SK-N-SH treated with all-trans-retinoic acid at 6 μM for 48 hours (cell line): ENCODE data around the gene RBMS3.

Experiments
- ATAC-seq: fragments of 200-7000 bp; cut with Tn5 transposase; 3 replicates; pipeline ENCODE4 v1.9.1; 2020; ENCODE audit warnings: mild to moderate bottlenecking, moderate library complexity
- ARNTL ChIP-seq: fragments of 450-650 bp; formaldehyde crosslinking; IDR thresholded peaks from 2 replicates; pipeline ENCODE4 v1.5.0; 2020; ENCODE audit warnings: low read depth, mild to moderate bottlenecking, moderate library complexity, borderline replicate concordance
- BACH2 ChIP-seq: fragments of 250-450 bp; sonication (Bioruptor Pico); IDR thresholded peaks from 2 replicates; pipeline ENCODE4 v1.9.0; 2021; ENCODE audit warnings: mild to moderate bottlenecking, borderline replicate concordance
- CREB5 ChIP-seq: fragments of 250-450 bp; sonication (Bioruptor Pico); IDR thresholded peaks from 2 replicates; pipeline ENCODE4 v1.5.1; 2020; ENCODE audit warnings: low read depth, mild to moderate bottlenecking, moderate library complexity
- CSDC2 ChIP-seq: fragments of 250-450 bp; sonication (Bioruptor Pico); IDR thresholded peaks from 2 replicates; pipeline ENCODE4 v1.5.0; 2020; ENCODE audit warnings: mild to moderate bottlenecking, moderate library complexity
- CSRNP3 ChIP-seq: fragments of 250-450 bp; sonication (Bioruptor Pico); IDR thresholded peaks from 2 replicates; pipeline ENCODE4 v1.5.1; 2021; ENCODE audit warnings: mild to moderate bottlenecking, moderate library complexity
- ESRRG ChIP-seq: fragments of 250-450 bp; sonication (Bioruptor Pico); IDR thresholded peaks from 2 replicates; pipeline ENCODE4 v1.6.1; 2021; ENCODE audit warnings: mild to moderate bottlenecking
- GLIS3 ChIP-seq: fragments of 250-450 bp; sonication (Bioruptor Pico); IDR thresholded peaks from 2 replicates; pipeline ENCODE4 v1.5.0; 2020; ENCODE audit warnings: mild to moderate bottlenecking, moderate library complexity
- ISL1 ChIP-seq: fragments of 250-450 bp; sonication (Bioruptor Pico); IDR thresholded peaks from 2 replicates; pipeline ENCODE4 v2.1.2; 2022; ENCODE audit warnings: mild to moderate bottlenecking, moderate library complexity
- OSR1 ChIP-seq: fragments of 250-450 bp; sonication (Bioruptor Pico); IDR thresholded peaks from 2 replicates; pipeline ENCODE4 v1.8.0; 2022; ENCODE audit warnings: moderate library complexity, mild to moderate bottlenecking, inconsistent platforms
- PATZ1 ChIP-seq: fragments of 250-450 bp; sonication (Bioruptor Pico); IDR thresholded peaks from 2 replicates; pipeline ENCODE4 v1.8.0; 2020; ENCODE audit warnings: mild to moderate bottlenecking, moderate library complexity, borderline replicate concordance
- POU6F1 ChIP-seq: fragments of 250-450 bp; sonication (Bioruptor Pico); IDR thresholded peaks from 2 replicates; pipeline ENCODE4 v1.8.0; 2021; ENCODE audit warnings: low read depth, mild to moderate bottlenecking, moderate library complexity, borderline replicate concordance
- PPARA ChIP-seq: fragments of 250-450 bp; sonication (Bioruptor Pico); IDR thresholded peaks from 2 replicates; pipeline ENCODE4 v1.5.0; 2020; ENCODE audit warnings: mild to moderate bottlenecking, borderline replicate concordance
- RARB ChIP-seq: fragments of 250-450 bp; sonication (Bioruptor Pico); IDR thresholded peaks from 2 replicates; pipeline ENCODE4 v1.8.0; 2021; ENCODE audit warnings: mild to moderate bottlenecking, moderate library complexity
- SNAI2 ChIP-seq: fragments of 250-450 bp; sonication (Bioruptor Pico); IDR thresholded peaks from 2 replicates; pipeline ENCODE4 v1.5.0; 2020; ENCODE audit warnings: mild to moderate bottlenecking, moderate library complexity
- TCF4 ChIP-seq: fragments of 250-450 bp; sonication (Bioruptor Pico); IDR thresholded peaks from 2 replicates; pipeline ENCODE4 v1.8.0; 2021; ENCODE audit warnings: mild to moderate bottlenecking, moderate library complexity, borderline replicate concordance
- TOX ChIP-seq: fragments of 250-450 bp; sonication (Bioruptor Pico); IDR thresholded peaks from 2 replicates; pipeline ENCODE4 v1.8.0; 2021; ENCODE audit warnings: mild to moderate bottlenecking, moderate library complexity, borderline replicate concordance
- TSHZ2 ChIP-seq: fragments of 250-450 bp; sonication (Bioruptor Pico); IDR thresholded peaks from 2 replicates; pipeline ENCODE4 v1.5.0; 2020; ENCODE audit warnings: mild to moderate bottlenecking, moderate library complexity
- ZC3H10 ChIP-seq: fragments of 250-450 bp; sonication (Bioruptor Pico); IDR thresholded peaks from 2 replicates; pipeline ENCODE4 v1.5.1; 2021; ENCODE audit warnings: mild to moderate bottlenecking, moderate library complexity
- ZFP3 ChIP-seq: fragments of 250-450 bp; sonication (Bioruptor Pico); IDR thresholded peaks from 2 replicates; pipeline ENCODE4 v1.5.0; 2020; ENCODE audit warnings: mild to moderate bottlenecking, moderate library complexity
- ZFP30 ChIP-seq: fragments of 450-650 bp; formaldehyde crosslinking; IDR thresholded peaks from 2 replicates; pipeline ENCODE4 v1.5.0; 2022; ENCODE audit warnings: mild to moderate bottlenecking, moderate library complexity
- ZNF565 ChIP-seq: fragments of 450-650 bp; formaldehyde crosslinking; conservative IDR thresholded peaks from 2 replicates; pipeline ENCODE4 v1.5.0; 2020; ENCODE audit warnings: low read depth, mild to moderate bottlenecking, moderate library complexity
- ZNF70 ChIP-seq: fragments of 450-650 bp; formaldehyde crosslinking; IDR thresholded peaks from 2 replicates; pipeline ENCODE4 v1.5.0; 2020; ENCODE audit warnings: mild to moderate bottlenecking, moderate library complexity
- ZNF8 ChIP-seq: fragments of 450-650 bp; formaldehyde crosslinking; IDR thresholded peaks from 2 replicates; pipeline ENCODE4 v1.5.0; 2020; ENCODE audit warnings: mild to moderate bottlenecking, moderate library complexity

The RBMS3 gene

GRCh38 chr3:29695201-29695600, 414.3 kb downstream of the RBMS3 start:
- peak; percentile 18; the same call in 2 of the 3 replicates for ATAC-seq
- TF ChIP-seq TOX (CRISPR knock-in tag): no peak
- no peak for TF ChIP-seq PPARA (CRISPR knock-in tag)
- no peak for TF ChIP-seq RARB
- no peak for TF ChIP-seq ZNF565 (CRISPR knock-in tag)
- TF ChIP-seq, all 23 proteins: peak for 0

GRCh38 chr3:29695643-29696198, 414.9 kb downstream of the RBMS3 start:
- TF ChIP-seq CREB5 (CRISPR knock-in tag) (no peak), ARNTL (CRISPR knock-in tag) (no peak), ZNF8 (CRISPR knock-in tag) (no peak), ZFP30 (CRISPR knock-in tag) (no peak), PATZ1 (CRISPR knock-in tag) (no peak), ESRRG (CRISPR knock-in tag) (no peak), CSDC2 (no peak)
- no peak for ATAC-seq

- TF ChIP-seq GLIS3 (CRISPR knock-in tag) (no peak), POU6F1 (CRISPR knock-in tag) (no peak), ZC3H10 (CRISPR knock-in tag) (no peak), ZNF70 (no peak), ZFP3 (CRISPR knock-in tag) (no peak)
- ATAC-seq: no peak
Observed at GRCh38 chr3:29696311-29696710, 415.4 kb downstream of the RBMS3 start.

GRCh38 chr3:29697989-29698388, 417.1 kb downstream of the RBMS3 start:
- ATAC-seq: no peak
- no peak for TF ChIP-seq PATZ1 (CRISPR knock-in tag)
- no peak for TF ChIP-seq ZFP30 (CRISPR knock-in tag)
- TF ChIP-seq TCF4 (CRISPR knock-in tag): no peak
- TF ChIP-seq OSR1 (CRISPR knock-in tag): no peak
- no peak for TF ChIP-seq TOX (CRISPR knock-in tag)
- TF ChIP-seq ARNTL (CRISPR knock-in tag): no peak
- TF ChIP-seq SNAI2 (CRISPR knock-in tag): no peak
- no peak for TF ChIP-seq PPARA (CRISPR knock-in tag)
- no peak for TF ChIP-seq TSHZ2 (CRISPR knock-in tag)
- TF ChIP-seq ZNF565 (CRISPR knock-in tag): no peak
- no peak for TF ChIP-seq ZNF8 (CRISPR knock-in tag)
- no peak for TF ChIP-seq ZC3H10 (CRISPR knock-in tag)
- no peak for TF ChIP-seq CSDC2
- TF ChIP-seq ISL1 (CRISPR knock-in tag): no peak
- no peak for TF ChIP-seq ZNF70
- no peak for TF ChIP-seq BACH2 (CRISPR knock-in tag)
- no peak for TF ChIP-seq CSRNP3 (CRISPR knock-in tag)
- no peak for TF ChIP-seq ESRRG (CRISPR knock-in tag)
